Activated T-helper 1 cell treated with anti-CD3 and anti-CD28 coated beads, Interleukin-2, amount 50 U/mL, for 16 hours (primary cell): ENCODE results near the gene CRELD1.
"Not testable (repeated sequence)": the region's sequence is repeated elsewhere in the genome, so short reads cannot be mapped to it uniquely, and the experiment has no call there.

Source experiments
- DNase-seq, 2 donors: peaks; one replicate each; pipeline ENCODE4 v3.0.0-alpha.2; 2020; ENCODE audit warnings: low read depth in 1 of 2, low spot score in 1 of 2

CRELD1 gene

DNA sequence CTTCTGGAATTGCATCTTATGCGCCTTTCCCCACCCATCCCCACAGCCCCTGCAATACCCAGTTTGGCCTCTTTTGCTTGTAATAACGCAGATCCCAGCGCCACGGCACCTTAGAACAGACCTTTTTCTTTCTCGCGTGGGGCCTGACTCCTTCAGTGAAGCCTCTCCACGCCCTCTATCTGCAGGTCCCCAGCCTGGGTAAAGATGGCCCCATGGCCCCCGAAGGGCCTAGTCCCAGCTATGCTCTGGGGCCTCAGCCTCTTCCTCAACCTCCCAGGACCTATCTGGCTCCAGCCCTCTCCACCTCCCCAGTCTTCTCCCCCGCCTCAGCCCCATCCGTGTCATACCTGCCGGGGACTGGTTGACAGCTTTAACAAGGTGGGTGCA, 594 bp downstream of the CRELD1 start:
- no peak for DNase-seq

DNA sequence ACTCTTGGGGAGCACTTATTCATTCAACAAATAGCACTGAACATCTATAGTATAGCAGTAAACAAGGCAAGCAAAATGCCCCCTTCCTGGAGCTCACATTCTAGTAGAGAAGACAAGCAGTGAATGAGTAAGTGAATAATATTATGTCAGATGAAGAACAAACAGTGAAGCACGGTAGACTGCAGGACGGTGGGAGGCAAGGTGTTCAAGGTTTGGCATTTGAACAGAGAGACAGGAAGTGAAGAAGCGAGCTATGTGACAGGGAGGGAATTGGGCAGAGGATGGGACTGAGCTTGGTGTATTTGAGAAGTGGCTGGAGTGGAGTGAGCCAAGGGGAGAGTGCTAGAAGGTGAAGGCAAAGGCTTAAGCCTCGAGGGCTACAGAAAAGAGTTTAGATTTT, 1.4 kb downstream of the CRELD1 start:
- DNase-seq: no peak

DNA sequence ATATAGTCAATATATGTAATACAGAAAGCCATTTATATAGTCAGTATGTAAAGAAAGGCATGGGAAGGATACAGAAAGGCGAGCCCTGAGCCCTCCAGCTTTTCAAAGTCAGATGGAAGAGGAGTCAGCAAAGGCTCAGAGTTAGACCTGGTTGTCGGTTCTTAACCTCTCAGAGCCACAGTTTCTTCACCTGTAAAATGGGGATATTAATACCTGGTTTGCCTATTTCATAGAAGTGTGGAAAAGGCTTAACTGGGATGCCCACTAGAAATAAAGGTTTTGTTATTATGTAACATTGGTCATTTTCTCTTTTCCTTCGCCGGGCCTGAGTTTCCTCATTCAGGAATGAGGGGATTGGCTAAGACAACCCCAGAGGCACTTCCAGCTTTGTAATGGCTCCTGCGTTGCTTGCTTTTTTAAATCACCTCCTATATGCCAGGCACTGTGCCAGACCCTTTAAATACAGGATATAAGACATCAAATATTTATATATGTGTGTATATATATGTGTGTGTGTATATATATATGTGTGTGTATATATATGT, 2.4 kb downstream of the CRELD1 start:
- no peak for DNase-seq

DNA sequence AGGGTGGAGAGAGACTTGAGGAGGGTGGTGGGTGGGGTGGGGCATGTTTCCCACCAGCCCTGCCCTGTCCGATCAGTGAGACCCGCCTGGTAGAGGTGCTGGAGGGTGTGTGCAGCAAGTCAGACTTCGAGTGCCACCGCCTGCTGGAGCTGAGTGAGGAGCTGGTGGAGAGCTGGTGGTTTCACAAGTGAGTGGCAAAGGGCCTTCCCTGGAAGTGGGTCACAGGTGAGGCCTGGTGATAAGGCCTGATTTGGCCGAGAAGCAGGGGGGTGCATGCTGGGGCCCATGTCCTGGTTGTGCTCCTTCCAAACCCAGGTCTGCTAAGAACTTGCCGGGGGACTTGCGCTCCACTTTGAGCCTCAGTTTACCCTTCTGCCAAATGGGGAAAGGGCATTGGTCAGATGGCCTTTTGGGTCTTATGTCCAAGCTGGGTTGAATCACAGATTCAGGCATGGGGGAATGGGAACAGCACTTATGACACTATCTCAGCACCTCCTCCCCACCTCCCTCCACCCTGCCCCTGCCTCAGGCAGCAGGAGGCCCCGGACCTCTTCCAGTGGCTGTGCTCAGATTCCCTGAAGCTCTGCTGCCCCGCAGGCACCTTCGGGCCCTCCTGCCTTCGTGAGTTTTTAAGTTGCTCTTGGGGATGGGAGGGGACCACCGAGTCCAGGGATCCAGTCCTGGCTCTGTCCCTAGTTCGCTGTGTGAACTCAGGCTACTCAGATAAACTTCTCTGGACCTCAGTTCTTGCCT, 4.0 kb downstream of the CRELD1 start:
- DNase-seq: no peak

DNA sequence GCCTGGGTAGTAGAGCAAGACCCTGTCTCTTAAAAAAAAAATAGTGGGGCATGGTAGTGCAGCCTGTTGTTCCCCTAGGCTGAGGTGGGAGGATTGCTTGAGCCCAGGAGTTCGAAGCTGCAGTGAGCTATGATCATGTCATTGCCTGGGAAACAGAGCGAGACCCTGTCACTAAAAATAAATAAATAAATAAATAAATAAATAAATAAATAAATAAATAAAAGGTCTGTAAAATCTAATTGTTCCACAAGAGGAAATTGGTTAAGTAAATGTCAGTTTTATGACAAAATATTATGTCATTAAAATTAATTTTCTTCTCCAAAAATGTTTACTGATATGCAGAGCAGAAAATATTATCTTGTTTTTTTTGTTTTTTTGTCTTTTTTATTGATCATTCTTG, 5.3 kb downstream of the CRELD1 start:
- DNase-seq: no peak

DNA sequence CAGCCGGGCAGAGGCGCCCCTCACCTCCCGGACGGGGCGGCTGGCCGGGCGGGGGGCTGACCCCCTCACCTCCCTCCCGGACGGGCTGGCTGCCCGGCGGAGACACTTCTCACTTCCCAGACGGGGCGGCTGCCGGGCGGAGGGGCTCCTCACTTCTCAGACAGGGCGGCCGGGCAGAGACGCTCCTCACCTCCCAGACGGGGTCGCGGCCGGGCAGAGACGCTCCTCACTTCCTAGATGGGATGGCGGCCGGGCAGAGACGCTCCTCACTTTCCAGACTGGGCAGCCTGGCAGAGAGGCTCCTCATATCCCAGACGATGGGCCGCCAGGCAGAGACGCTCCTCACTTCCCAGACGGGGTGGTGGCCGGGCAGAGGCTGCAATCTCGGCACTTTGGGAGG, 6.3 kb downstream of the CRELD1 start:
- not testable (repeated sequence) for DNase-seq

DNA sequence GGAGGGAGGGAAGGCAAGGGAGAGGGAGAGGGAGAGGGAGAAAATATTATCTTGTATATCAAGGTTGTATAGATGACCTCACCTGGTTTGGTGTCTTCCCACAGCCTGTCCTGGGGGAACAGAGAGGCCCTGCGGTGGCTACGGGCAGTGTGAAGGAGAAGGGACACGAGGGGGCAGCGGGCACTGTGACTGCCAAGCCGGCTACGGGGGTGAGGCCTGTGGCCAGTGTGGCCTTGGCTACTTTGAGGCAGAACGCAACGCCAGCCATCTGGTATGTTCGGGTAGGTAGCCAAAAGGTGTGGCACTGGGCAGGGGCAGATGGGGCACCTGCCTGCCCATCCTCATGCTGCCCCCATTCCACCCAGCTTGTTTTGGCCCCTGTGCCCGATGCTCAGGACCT, 7.1 kb downstream of the CRELD1 start:
- DNase-seq: no peak

DNA sequence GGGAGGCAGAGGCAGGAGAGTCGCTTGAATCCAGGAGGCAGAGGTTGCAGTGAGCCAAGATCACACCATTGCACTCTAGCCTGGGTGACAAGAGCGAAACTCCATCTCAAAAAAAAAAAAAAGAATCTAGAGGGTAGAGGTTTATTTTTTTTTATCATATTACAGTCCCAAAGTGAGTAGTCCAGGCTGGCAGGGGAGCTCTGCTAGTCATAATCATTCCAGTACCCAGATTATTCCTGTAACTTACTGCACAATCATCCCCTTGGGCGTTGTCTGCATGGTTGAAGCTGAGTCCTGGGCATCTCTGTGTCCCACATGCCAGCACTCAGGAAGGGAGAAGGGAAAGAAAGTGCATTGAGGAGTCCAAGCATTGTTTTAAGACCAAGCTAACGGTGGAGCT, 8.5 kb downstream of the CRELD1 start:
- no peak for DNase-seq

DNA sequence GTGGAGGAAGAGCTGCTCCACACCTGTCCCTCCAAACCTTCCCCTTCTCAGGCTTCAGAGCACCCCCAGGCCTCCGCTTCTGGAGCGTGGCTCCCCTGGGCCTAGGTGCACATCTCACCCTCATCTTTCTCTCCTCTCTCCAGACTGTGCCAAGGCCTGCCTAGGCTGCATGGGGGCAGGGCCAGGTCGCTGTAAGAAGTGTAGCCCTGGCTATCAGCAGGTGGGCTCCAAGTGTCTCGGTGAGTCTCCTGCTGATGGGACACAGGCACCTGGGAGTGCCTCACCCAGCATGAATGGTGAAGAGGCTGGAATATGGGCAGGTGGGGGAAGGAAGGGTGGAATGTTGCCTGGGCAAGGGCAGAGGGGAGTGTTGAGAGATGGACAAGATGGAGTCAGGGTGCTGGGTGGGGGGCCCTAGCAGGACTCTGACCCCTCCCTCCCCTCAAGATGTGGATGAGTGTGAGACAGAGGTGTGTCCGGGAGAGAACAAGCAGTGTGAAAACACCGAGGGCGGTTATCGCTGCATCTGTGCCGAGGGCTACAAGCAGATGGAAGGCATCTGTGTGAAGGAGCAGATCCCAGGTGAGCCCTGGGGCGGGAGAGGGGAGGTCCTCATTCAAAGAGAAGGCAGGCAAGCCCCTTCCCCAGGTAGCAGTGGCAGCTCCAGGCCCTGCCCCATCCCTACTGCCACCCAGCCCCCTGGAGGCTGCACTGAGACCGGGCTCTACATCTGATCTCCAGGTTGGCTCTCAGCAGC, 9.5 kb downstream of the CRELD1 start:
- DNase-seq: no peak

DNA sequence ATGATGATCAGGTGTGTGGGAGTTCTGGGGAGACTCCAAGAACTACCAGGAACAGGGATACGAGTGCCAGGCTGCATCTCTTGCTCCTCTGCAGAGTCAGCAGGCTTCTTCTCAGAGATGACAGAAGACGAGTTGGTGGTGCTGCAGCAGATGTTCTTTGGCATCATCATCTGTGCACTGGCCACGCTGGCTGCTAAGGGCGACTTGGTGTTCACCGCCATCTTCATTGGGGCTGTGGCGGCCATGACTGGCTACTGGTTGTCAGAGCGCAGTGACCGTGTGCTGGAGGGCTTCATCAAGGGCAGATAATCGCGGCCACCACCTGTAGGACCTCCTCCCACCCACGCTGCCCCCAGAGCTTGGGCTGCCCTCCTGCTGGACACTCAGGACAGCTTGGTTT, 10.6 kb downstream of the CRELD1 start:
- no peak for DNase-seq

DNA sequence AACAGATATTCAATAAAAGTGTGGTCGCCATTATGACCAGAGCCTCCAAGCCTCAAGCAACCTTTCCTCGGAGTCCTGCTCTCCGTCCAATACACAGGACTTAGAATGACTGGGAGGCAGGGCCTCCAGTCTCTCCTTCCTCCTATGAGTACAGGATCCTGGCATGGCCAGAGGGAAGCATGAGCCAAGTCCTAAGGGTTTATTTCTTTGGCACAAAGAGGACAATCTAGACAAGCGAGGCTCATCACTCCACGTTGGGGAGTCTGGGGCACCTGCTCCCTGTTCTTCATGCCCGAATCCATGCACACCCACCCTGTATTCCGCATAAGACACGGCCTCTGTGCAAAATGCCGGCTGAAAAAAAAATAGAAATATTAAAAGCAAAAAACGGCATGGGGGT, 11.7 kb downstream of the CRELD1 start:
- DNase-seq: no peak

DNA sequence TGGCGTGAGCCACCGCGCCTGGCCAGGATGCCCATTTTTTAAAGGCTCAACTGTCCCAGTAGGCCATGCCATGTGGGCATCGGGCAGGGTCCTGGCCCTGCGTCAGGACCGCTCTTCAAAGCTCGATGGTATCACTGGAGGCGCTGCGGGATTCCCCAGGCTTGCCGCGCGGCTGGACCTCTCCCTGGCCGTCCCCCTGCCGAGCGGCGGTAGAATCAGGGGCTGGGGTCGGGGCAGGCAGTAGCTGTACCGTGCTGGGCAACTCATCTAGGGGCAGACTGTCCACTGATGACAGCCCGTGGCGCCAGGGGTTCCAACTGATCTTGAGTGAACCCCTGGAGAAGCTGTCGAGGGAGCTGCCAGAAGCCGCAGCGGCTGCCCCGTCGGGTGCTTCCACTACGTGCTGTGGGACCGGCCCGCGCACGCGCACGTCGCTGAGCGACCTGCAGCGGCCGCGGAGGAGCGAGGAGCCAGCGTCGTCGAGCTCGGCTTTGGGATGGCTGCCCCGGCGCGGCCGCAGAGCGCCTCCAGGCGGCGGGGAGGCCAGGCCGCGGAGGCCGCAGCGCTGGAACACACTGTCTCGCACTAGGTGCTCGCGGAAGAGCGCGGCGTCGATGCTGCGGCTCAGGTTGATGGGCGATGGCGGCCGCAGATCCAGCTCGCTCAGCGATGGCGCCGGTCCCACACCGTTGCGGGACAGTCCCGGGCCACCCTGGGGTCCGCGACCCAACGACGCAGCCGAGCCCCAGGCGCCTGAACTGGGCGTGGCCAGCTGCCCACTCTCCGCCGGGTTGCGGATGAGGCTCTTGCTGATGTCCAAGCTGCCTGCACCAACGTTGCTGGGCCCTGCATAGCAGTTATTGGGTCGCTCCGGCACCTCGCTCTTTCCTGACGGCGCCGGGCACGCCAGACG, 12.7 kb downstream of the CRELD1 start:
- peak; percentile 50 to 80 for DNase-seq

DNA sequence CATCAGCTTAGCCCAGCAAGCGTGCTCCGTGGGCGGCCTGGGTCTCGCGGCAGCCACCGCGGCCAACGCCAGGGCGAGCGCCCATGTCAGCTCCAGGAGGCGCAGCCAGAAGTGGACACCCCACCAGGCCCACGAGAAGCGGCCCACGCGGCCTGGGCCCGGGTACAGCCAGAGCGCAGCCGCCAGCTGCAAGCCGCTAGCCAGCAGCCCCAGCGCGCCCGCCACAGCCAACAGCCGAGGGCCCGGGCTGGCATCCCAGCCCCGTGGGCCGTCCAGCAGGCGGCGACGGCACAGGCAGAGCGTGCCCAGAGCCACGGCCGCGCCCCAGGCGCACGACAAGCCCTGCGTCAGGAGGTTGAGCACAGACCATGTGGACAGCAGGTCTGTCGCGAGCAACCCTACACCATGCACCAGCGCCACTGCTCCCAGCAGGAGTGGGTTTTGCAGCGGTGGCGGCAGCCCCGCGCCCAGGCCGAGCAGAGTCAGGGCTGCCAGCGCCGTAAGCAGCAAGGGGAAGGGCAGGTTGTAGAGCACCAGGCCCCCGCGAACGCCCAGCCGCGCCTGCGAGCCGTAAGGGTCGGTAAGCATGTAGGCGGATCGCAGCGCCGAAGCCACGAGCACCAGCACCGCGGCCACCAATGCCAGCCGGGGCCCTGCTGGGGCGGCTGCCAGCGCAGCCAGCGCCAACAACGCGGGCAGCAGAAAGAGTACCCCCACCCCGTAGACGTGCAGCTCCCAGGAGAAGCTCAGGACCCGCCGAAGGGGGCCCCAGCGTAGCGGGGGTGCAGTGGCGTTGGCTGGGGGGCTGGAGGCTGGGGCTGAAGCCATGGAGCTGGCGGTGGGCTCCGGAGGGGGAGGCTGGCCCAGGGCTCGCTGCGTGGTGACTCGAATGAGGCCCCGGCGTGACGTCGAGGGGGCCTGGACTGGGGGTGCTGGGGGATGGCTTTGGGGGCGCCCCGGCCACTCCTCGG, 13.7 kb downstream of the CRELD1 start:
- no peak for DNase-seq

DNA sequence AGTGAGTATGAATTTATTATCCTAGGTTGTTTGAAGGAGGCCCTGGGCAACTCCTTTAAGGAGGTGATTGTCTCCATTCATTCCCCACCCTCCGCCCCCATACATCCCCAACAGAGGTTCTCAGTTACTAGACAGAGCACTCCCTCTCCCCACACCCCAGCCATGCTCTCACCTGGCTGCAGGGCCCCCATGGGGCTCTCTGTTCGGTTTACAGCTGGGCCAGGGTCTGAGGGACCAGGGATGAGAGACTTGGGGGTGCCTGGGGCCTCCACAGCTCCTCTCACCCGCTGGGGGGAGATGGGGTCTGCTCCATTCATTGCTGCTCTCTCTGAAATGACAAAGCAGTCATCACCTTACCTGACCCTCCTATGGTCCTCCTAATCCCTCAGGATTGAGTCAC, 15.0 kb downstream of the CRELD1 start:
- no peak for DNase-seq

DNA sequence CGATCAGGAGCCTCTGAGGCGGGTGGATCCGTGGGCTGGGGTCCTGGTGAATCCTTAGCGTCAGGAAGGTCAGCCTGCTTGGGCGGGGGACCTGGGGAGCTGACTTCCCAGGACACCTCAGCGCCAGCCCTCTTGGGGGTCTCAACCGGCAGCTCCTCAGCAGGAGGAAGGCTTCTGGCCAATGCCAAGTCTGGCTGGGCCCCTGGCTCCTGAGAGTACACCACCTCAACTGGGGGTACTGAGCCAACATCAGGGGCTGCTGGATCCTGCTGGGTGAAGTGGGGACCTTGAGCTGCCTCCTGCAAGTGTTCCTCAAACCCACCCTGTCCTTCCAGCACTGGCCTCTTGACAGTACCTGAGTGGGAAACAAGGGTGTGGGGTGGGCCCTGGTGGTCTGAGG, 15.5 kb downstream of the CRELD1 start:
- no peak for DNase-seq

DNA sequence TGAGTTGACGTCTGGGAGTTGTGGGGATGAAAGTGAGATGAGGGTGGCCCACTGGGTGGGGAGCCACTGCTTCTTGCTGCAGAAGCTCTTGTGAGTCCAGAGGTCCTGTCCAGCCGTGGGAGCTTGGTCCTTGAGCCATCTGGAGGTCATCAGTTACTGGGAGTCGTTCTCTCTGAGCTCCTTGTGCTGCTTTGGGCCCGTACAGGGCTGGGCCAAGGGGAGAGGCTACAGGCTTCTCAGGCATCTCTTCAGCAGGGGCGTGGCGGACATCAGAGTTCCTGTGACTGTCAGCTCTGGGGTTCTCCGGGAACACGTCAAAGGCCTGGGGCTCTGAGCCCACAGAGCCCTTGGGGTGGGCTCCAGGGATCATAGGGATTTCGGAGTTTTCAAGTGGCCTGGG, 16.0 kb downstream of the CRELD1 start:
- no peak for DNase-seq

DNA sequence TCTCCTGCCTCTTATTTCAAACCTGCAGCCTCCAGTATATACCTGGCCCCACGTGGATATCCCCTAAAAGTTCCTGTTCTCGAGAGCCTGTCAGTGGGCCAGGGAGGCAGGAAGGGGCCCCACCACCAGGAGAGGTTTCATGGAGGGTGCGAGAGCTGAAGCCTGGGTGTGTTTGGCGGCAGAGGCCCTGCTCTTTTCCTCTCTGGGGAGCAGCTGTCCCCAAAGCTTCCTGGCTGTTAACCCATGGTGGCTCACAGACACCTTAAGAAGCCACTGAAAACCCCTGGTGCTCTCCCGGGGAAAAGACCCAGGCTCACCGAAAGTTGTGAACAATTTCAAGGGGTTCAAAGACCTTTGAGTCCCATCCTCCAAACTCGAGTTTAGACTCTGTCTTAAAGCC, 17.5 kb downstream of the CRELD1 start:
- DNase-seq: no peak

DNA sequence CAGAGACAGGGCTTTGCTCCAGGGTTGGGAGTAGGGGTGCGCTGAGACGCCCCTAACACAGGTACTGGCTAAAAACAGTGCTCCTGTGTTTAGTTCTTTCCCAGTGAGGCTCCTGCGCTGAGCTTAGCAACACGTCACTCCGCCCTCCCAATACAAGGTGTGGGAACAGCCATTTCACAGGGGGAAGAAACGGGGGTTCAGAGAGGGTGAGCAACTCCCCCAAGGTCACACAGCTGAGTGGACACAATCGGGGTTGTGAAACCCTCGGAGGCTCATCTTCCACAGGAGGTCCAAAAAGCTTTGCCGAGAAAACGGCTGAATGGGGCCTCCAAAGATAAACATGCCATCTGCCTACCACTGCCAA, 17.9 kb downstream of the CRELD1 start:
- DNase-seq: no peak

DNA sequence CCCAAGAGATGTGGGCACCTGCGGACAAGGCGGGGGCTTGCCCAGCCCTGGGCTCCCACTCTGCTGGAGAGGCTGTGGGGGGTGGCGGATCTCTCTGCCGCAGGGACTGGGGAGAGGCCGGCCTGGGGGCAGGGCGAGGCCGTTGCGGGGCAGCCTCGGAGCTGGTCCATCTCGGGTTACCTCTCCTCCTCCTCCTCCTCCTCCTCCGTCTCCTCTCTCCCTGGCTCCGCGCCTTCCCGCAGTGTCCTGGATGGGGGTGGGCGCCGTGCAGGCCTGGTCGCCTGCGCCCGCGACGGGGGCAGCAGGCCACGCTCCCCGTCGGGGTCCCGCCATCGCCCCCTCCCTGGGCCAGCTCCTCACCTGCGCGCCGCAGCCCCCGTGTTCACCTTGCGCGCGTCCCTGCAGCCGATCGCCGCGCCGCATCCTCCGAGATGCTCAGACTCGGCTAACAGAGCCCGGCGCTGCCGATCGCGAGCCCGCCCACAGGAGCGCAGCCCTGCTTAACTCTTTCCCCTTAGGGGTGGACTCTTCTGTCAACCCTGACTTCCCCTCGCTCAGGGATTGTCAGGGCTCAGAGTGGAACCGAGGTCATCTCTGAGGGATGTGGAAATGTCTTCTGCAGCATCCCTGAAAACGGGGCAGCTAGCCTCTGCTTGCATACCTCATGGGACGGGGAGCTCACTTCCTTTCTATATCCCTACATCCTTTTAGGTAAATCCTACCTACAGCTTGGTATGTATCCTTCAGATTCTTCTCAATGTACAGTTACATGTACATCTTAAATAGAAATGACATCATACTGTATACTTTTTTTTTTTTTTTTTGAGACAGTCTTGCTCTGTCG, 18.6 kb downstream of the CRELD1 start, which contains the start of gene PRRT3:
PRRT3 (minus strand) TSS at position 447 of the 844 bp plus-strand sequence. CDS start 2,293 bp downstream, outside the sequence.
- DNase-seq: peak in 1 of 2 donors; percentile 42
